Hepatocyte (in vitro differentiated cells): ENCODE measurements around the gene MARCHF3.

Experiments
- CTCF ChIP-seq: fragments of 200-600 bp; sonication (generic); IDR thresholded peaks from 2 replicates; pipeline ENCODE4 v1.5.1; 2016; ENCODE audit warnings: antibody characterized with exemption, mild to moderate bottlenecking; ENCODE audit not compliant: poor library complexity
- EZH2 ChIP-seq: fragments of 200-600 bp; sonication (generic); IDR thresholded peaks from 2 replicates; pipeline ENCODE4 v1.6.1; 2016; ENCODE audit warnings: antibody characterized with exemption, mild to moderate bottlenecking, borderline replicate concordance

- TF ChIP-seq EZH2, result no peak
- no peak for TF ChIP-seq CTCF
Observed at GRCh38 chr5:127028822-127029457, 1.4 kb downstream of the MARCHF3 start.
